Measurements from ENCODE around the gene LOXL3. TPM values are rescaled to one million over a fixed set of nuclear protein-coding genes. Genes with fewer than 3 reads are reported as not detected.

LOXL3 gene
- polyA plus RNA-seq, 3 donors = 9.6 to 11.0 (median 10.8) TPM

- DNase-seq (ENCODE audit: extremely low read depth in 1 of 11, low read depth in 9 of 11, low spot score in 4 of 11) = no peak
Observed at GRCh38 chr2:74536166-74536950, 17.4 kb downstream of the LOXL3 start.

GRCh38 chr2:74535440-74535965 is 18.2 kb downstream of the LOXL3 start:
- DNase-seq (ENCODE audit: extremely low read depth in 1 of 11, low read depth in 9 of 11, low spot score in 4 of 11) = no peak

GRCh38 chr2:74534411-74534810 is 19.3 kb downstream of the LOXL3 start:
- DNase-seq (ENCODE audit: extremely low read depth in 1 of 11, low read depth in 9 of 11, low spot score in 4 of 11) = no peak

GRCh38 chr2:74533464-74533863 is 20.3 kb downstream of the LOXL3 start:
- DNase-seq (ENCODE audit: extremely low read depth in 1 of 11, low read depth in 9 of 11, low spot score in 4 of 11) = no peak

GRCh38 chr2:74532222-74532621 is 21.5 kb downstream of the LOXL3 start:
- no peak for DNase-seq (ENCODE audit: extremely low read depth in 1 of 11, low read depth in 9 of 11, low spot score in 4 of 11)

GRCh38 chr2:74531666-74532065 is 22.1 kb downstream of the LOXL3 start:
- no peak for DNase-seq (ENCODE audit: extremely low read depth in 1 of 11, low read depth in 9 of 11, low spot score in 4 of 11)

GRCh38 chr2:74530239-74531187 is 23.2 kb downstream of the LOXL3 start:
- DNase-seq (ENCODE audit: extremely low read depth in 1 of 11, low read depth in 9 of 11, low spot score in 4 of 11) = peak in 1 of 11 donors; percentile 33

GRCh38 chr2:74529357-74530238 is 24.1 kb downstream of the LOXL3 start, which contains the start of the genes AUP1 and HTRA2:
TSS of gene AUP1 (minus strand) at chr2:74529706. CDS start at chr2:74529629, 77 bp downstream.
TSS of gene HTRA2 (plus strand) at chr2:74529933. CDS start at chr2:74530007, 74 bp downstream.
- peak; percentile 90 to 99 (median 98) for DNase-seq (ENCODE audit: extremely low read depth in 1 of 11, low read depth in 9 of 11, low spot score in 4 of 11)

- no peak for DNase-seq (ENCODE audit: extremely low read depth in 1 of 11, low read depth in 9 of 11, low spot score in 4 of 11)
Observed at GRCh38 chr2:74528600-74529356, 25.0 kb downstream of the LOXL3 start.

- DNase-seq (ENCODE audit: extremely low read depth in 1 of 11, low read depth in 9 of 11, low spot score in 4 of 11) = no peak
Observed at GRCh38 chr2:74527741-74528140, 26.0 kb downstream of the LOXL3 start.

GRCh38 chr2:74526649-74527230 is 27.0 kb downstream of the LOXL3 start:
- no peak for DNase-seq (ENCODE audit: extremely low read depth in 1 of 11, low read depth in 9 of 11, low spot score in 4 of 11)

- no peak for DNase-seq (ENCODE audit: extremely low read depth in 1 of 11, low read depth in 9 of 11, low spot score in 4 of 11)
Observed at GRCh38 chr2:74525717-74526648, 27.8 kb downstream of the LOXL3 start, which contains the start of gene DQX1. TSS of gene DQX1 (minus strand) at chr2:74526231. CDS start at chr2:74525729, 502 bp downstream.

- no peak for DNase-seq (ENCODE audit: extremely low read depth in 1 of 11, low read depth in 9 of 11, low spot score in 4 of 11)
Observed at GRCh38 chr2:74524955-74525716, 28.6 kb downstream of the LOXL3 start.

GRCh38 chr2:74524005-74524404 is 29.7 kb downstream of the LOXL3 start:
- DNase-seq (ENCODE audit: extremely low read depth in 1 of 11, low read depth in 9 of 11, low spot score in 4 of 11) = no peak

GRCh38 chr2:74522516-74522915 is 31.2 kb downstream of the LOXL3 start:
- no peak for DNase-seq (ENCODE audit: extremely low read depth in 1 of 11, low read depth in 9 of 11, low spot score in 4 of 11)

- no peak for DNase-seq (ENCODE audit: extremely low read depth in 1 of 11, low read depth in 9 of 11, low spot score in 4 of 11)
Observed at GRCh38 chr2:74516650-74517049, 37.1 kb downstream of the LOXL3 start.
